Measurements from ENCODE around the gene RASGEF1C. TPM values are rescaled to one million over a fixed set of nuclear protein-coding genes. Genes with fewer than 3 reads are reported as not detected.

The RASGEF1C gene
- total and polyA plus RNA-seq, 2 of the 13 experiments (the other 11 are each of a cell fraction or from before 2014, with no cell fraction given) = not detected

DNA sequence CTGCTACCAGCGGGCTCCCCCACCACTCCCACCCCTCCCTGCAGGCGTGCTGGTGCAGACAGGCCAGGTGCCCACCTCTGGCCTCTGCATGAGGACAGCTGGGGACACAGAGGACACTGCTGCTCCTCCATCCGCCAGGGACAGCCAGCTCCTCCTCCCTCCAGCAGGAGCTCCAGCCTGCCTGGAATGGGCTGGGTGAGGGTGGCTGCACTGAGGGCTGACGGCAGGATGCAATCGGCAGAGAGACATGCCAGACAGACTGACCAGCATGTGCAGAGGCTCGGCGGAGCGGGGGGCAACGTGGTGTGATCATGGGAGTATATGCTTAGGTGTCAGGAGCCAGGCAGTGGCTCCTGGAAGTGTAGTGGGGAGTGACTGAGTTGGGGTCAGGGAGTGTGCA, 68.4 kb downstream of the RASGEF1C start:
- no peak for ATAC-seq
- Histone ChIP-seq H3K79me2 (ENCODE audit: insufficient read depth, low read length) (no peaks in the 10 kb centered on the region), H3K4me2 (ENCODE audit: low read depth, low read length) (no peak overlapping the region), H3K27ac (ENCODE audit: extremely low read length, insufficient read depth, low read length) (no peak overlapping the region), H3K36me3 (replicated peaks in 1 of 2; ENCODE audit: control insufficient read depth in 1 of 2, insufficient read depth in 2 of 2, low read length in 2 of 2) (no peaks in the 10 kb centered on the region), H3K4me1 (ENCODE audit: insufficient read depth, low read length) (no peaks in the 10 kb centered on the region), H4K20me1 (ENCODE audit: insufficient read depth, low read length) (no peaks in the 10 kb centered on the region), H3K9me3 (ENCODE audit: low read length) (no peaks in the 10 kb centered on the region), H3K4me3 (replicated peaks in 1 of 3; ENCODE audit: insufficient read depth in 1 of 3, low read depth in 2 of 3, low read length in 3 of 3) (no peak overlapping the region), H2AFZ (ENCODE audit: low read length) (no peak overlapping the region), H3K27me3 (ENCODE audit: control insufficient read depth in 1 of 2, insufficient read depth in 2 of 2, low read length in 2 of 2) (peaks cover 10 to 65% of the 10 kb centered on the region in 2 experiments; a peak in 4 of 5 replicates), H3K9ac (ENCODE audit: insufficient read depth, low read depth, low read length) (no peak overlapping the region)
- no peak for FAIRE-seq
- DNase-seq (ENCODE audit: low spot score) = no peak
- intact Hi-C loops (cut with micrococcal nuclease; ENCODE audit: unreplicated experiment) = no loop called here
- in situ Hi-C loops (cut with HindIII; ENCODE audit: extremely low pct_ligation_motif_present, low pct_unique_long_range_greater_than_20kb) = no loop called here
- no TSS peak for BruUV-seq (replicated peaks)
- ChIA-PET CTCF (ENCODE audit: low intra/inter-chr PET ratio, low total read pairs) (no interaction called here), POLR2A (no interaction called here)
- TF ChIP-seq ZNF317 (CRISPR knock-in tag; IDR thresholded peaks at IDR 0.05) (no peak), HMG20B (CRISPR knock-in tag; conservative IDR thresholded peaks at IDR 0.05) (no peak)
- TF ChIP-seq, protein P1, sequence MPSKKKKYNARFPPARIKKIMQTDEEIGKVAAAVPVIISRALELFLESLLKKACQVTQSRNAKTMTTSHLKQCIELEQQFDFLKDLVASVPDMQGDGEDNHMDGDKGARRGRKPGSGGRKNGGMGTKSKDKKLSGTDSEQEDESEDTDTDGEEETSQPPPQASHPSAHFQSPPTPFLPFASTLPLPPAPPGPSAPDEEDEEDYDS (CRISPR knock-in tag; IDR thresholded peaks at IDR 0.05) = no peak
- 7% methylated on average over 5 of the region's 9 CpGs for WGBS (ENCODE audit: low lambda C conversion rate)

DNA sequence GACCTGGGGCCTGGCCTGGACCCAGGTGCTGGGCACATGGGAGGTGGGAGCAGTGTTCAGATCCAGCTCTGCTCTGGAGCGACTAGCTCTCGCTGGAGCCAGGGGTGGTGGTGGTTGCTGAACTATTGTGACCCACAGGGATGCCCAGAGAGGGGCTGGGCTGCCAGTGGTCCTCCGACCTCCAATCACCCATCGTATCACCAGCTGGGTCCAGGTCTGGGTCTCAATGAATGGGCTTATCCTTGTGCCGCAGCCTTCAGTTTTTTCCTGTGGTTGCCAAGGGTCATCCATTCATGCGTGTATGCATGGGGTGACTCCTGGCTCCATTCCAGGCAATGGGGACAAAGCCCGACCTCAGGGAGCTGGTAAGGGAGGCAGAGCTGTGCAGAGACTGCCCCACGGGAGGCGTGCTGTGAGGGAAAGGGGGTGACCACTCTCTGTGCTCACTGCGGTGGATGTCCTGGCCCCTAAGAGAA, 68.9 kb downstream of the RASGEF1C start:
- ATAC-seq (no peak), FAIRE-seq (no peak), DNase-seq (ENCODE audit: low spot score) (no peak)
- CTCF ChIA-PET (ENCODE audit: low intra/inter-chr PET ratio, low total read pairs) = no interaction called here
- no peaks in the 10 kb centered on the region for H3K36me3 ChIP-seq (replicated peaks in 1 of 2; ENCODE audit: control insufficient read depth in 1 of 2, insufficient read depth in 2 of 2, low read length in 2 of 2)
- H3K4me1 ChIP-seq (ENCODE audit: insufficient read depth, low read length) = no peaks in the 10 kb centered on the region
- POLR2A ChIA-PET = no interaction called here
- H3K9ac ChIP-seq (ENCODE audit: insufficient read depth, low read depth, low read length) = no peak overlapping the region
- in situ Hi-C loops (cut with HindIII; ENCODE audit: extremely low pct_ligation_motif_present, low pct_unique_long_range_greater_than_20kb) = no loop called here
- intact Hi-C loops (cut with micrococcal nuclease; ENCODE audit: unreplicated experiment) = no loop called here
- no TSS peak for BruUV-seq (replicated peaks)
- H3K27me3 ChIP-seq (ENCODE audit: control insufficient read depth in 1 of 2, insufficient read depth in 2 of 2, low read length in 2 of 2) = peaks cover 10 to 65% of the 10 kb centered on the region in 2 experiments; a peak in 4 of 5 replicates
- H3K79me2 ChIP-seq (ENCODE audit: insufficient read depth, low read length) = no peaks in the 10 kb centered on the region
- H3K4me3 ChIP-seq (replicated peaks in 1 of 3; ENCODE audit: insufficient read depth in 1 of 3, low read depth in 2 of 3, low read length in 3 of 3) = no peak overlapping the region
- H3K27ac ChIP-seq (ENCODE audit: extremely low read length, insufficient read depth, low read length) = no peak overlapping the region
- no peaks in the 10 kb centered on the region for H4K20me1 ChIP-seq (ENCODE audit: insufficient read depth, low read length)
- no peak overlapping the region for H2AFZ ChIP-seq (ENCODE audit: low read length)
- 7% methylated on average over 7 of the region's 10 CpGs for WGBS (ENCODE audit: low lambda C conversion rate)
- H3K4me2 ChIP-seq (ENCODE audit: low read depth, low read length) = no peak overlapping the region
- H3K9me3 ChIP-seq (ENCODE audit: low read length) = no peaks in the 10 kb centered on the region
- TF ChIP-seq MTA3 (CRISPR knock-in tag; IDR thresholded peaks at IDR 0.05) (no peak), ZNF562 (CRISPR knock-in tag; IDR thresholded peaks at IDR 0.05; ENCODE audit: borderline replicate concordance) (no peak), SUZ12 (IDR thresholded peaks at IDR 0.05; ENCODE audit: low read depth, low read length) (no peak), KDM4B (CRISPR knock-in tag; IDR thresholded peaks at IDR 0.05) (no peak), NAIF1 (CRISPR knock-in tag; IDR thresholded peaks at IDR 0.05; ENCODE audit: borderline replicate concordance) (no peak), ZNF557 (CRISPR knock-in tag; IDR thresholded peaks at IDR 0.05) (no peak), ZNF652 (CRISPR knock-in tag; IDR thresholded peaks at IDR 0.05; ENCODE audit: borderline replicate concordance, low read depth) (no peak), SIX1 (CRISPR knock-in tag; IDR thresholded peaks at IDR 0.05; ENCODE audit: borderline replicate concordance) (no peak), ADNP (CRISPR knock-in tag; IDR thresholded peaks at IDR 0.05) (no peak), HNRNPH1 (optimal IDR thresholded peaks at IDR 0.05; ENCODE audit: low read depth, low read length) (no peak), HDAC1 (CRISPR knock-in tag; IDR thresholded peaks at IDR 0.05) (no peak), ATM (IDR thresholded peaks at IDR 0.05; ENCODE audit: borderline replicate concordance) (no peak), NFE2L2 (IDR thresholded peaks at IDR 0.05; ENCODE audit: low read length) (no peak)
- TF ChIP-seq, protein P2, sequence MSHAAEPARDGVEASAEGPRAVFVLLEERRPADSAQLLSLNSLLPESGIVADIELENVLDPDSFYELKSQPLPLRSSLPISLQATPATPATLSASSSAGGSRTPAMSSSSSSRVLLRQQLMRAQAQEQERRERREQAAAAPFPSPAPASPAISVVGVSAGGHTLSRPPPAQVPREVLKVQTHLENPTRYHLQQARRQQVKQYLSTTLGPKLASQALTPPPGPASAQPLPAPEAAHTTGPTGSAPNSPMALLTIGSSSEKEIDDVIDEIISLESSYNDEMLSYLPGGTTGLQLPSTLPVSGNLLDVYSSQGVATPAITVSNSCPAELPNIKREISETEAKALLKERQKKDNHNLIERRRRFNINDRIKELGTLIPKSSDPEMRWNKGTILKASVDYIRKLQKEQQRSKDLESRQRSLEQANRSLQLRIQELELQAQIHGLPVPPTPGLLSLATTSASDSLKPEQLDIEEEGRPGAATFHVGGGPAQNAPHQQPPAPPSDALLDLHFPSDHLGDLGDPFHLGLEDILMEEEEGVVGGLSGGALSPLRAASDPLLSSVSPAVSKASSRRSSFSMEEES (CRISPR knock-in tag; IDR thresholded peaks at IDR 0.05) = no peak
- TF ChIP-seq, protein P3, sequence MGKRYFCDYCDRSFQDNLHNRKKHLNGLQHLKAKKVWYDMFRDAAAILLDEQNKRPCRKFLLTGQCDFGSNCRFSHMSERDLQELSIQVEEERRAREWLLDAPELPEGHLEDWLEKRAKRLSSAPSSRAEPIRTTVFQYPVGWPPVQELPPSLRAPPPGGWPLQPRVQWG (CRISPR knock-in tag; IDR thresholded peaks at IDR 0.05; ENCODE audit: borderline replicate concordance, low read depth) = no peak
- TF ChIP-seq, protein P4, sequence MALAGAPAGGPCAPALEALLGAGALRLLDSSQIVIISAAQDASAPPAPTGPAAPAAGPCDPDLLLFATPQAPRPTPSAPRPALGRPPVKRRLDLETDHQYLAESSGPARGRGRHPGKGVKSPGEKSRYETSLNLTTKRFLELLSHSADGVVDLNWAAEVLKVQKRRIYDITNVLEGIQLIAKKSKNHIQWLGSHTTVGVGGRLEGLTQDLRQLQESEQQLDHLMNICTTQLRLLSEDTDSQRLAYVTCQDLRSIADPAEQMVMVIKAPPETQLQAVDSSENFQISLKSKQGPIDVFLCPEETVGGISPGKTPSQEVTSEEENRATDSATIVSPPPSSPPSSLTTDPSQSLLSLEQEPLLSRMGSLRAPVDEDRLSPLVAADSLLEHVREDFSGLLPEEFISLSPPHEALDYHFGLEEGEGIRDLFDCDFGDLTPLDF (CRISPR knock-in tag; IDR thresholded peaks at IDR 0.05) = no peak
